Neural cell (in vitro differentiated cells): ENCODE measurements around the gene PAQR3. TPM values are rescaled to one million over a fixed set of nuclear protein-coding genes. Genes with fewer than 3 reads are reported as not detected.

ENCODE experiments used
- H2AFZ ChIP-seq: fragments of 200-600, 300-800 bp; sonication (generic), shearing (Covaris generic); 2 replicates; pipeline ENCODE4 v1.6.0; 2014; ENCODE audit warnings: low read depth, mild to moderate bottlenecking, antibody characterized with exemption, low read length, moderate library complexity
- H3F3A ChIP-seq: fragments of 200-600 bp; shearing (Covaris generic); 2 replicates; pipeline ENCODE4 v1.6.1; 2016; ENCODE audit warnings: mild to moderate bottlenecking, moderate library complexity, mixed read lengths, antibody characterized with exemption, low read length; ENCODE audit not compliant: insufficient read depth, poor library complexity, severe bottlenecking
- H3K27ac ChIP-seq: fragments of 200-600, 300-800 bp; sonication (generic), shearing (Covaris generic); 2 replicates; pipeline ENCODE4 v1.5.1; 2014; ENCODE audit warnings: mild to moderate bottlenecking, low read length, moderate library complexity
- H3K27me3 ChIP-seq: fragments of 300-800, 200-600 bp; sonication (generic), shearing (Covaris generic); 2 replicates; pipeline ENCODE4 v1.6.0; 2014; ENCODE audit warnings: mild to moderate bottlenecking, low read depth, low read length, moderate library complexity; ENCODE audit not compliant: insufficient read depth
- H3K36me3 ChIP-seq: fragments of 300-800, 200-600 bp; sonication (generic), shearing (Covaris generic); 2 replicates; pipeline ENCODE4 v1.5.1; 2014; ENCODE audit warnings: mild to moderate bottlenecking, antibody characterized with exemption, low read length, moderate library complexity; ENCODE audit not compliant: insufficient read depth
- H3K4me2 ChIP-seq: fragments of 300-800, 200-600 bp; sonication (generic), shearing (Covaris generic); 2 replicates; pipeline ENCODE4 v1.6.0; 2014; ENCODE audit warnings: mild to moderate bottlenecking, low read length
- H3K4me3 ChIP-seq: fragments of 300-800, 200-600 bp; sonication (generic), shearing (Covaris generic); 2 replicates; pipeline ENCODE4 v1.5.1; 2014; ENCODE audit warnings: mild to moderate bottlenecking, low read length, moderate library complexity
- H3K79me2 ChIP-seq: fragments of 200-600 bp; shearing (Covaris generic); replicated peaks from 2 replicates; pipeline ENCODE4 v1.6.0; 2014; ENCODE audit warnings: mild to moderate bottlenecking, low read length, moderate library complexity; ENCODE audit not compliant: insufficient read depth
- H3K9ac ChIP-seq: fragments of 300-800, 200-600 bp; sonication (generic), shearing (Covaris generic); 2 replicates; pipeline ENCODE4 v1.6.1; 2016; ENCODE audit warnings: mild to moderate bottlenecking, low read length, mixed read lengths
- H3K9me2 ChIP-seq: fragments of 200-600 bp; shearing (Covaris generic); 2 replicates; pipeline ENCODE4 v1.6.1; 2016; ENCODE audit warnings: mild to moderate bottlenecking, low read length, mixed read lengths; ENCODE audit not compliant: insufficient read depth
- H3K9me3 ChIP-seq: fragments of 200-600, 300-800 bp; sonication (generic), shearing (Covaris generic); 2 replicates; pipeline ENCODE4 v1.6.1; 2016; ENCODE audit warnings: mild to moderate bottlenecking, mixed run types, low read length, moderate library complexity, mixed read lengths
- H4K20me1 ChIP-seq: fragments of 200-600 bp; shearing (Covaris generic); 2 replicates; pipeline ENCODE4 v1.6.1; 2016; ENCODE audit warnings: mild to moderate bottlenecking, mixed run types; ENCODE audit not compliant: insufficient read depth
- EP300 ChIP-seq: fragments of 450-650 bp; conservative IDR thresholded peaks from 2 replicates; pipeline ENCODE4 v1.6.1; 2014; ENCODE audit warnings: antibody characterized with exemption, mild to moderate bottlenecking, moderate library complexity; ENCODE audit not compliant: poor library complexity, severe bottlenecking
- EZH2 ChIP-seq: fragments of 200-600, 300-800 bp; shearing (Covaris generic), sonication (generic); IDR thresholded peaks from 2 replicates; pipeline ENCODE4 v1.6.1; 2014; ENCODE audit warnings: antibody characterized with exemption, low read length, borderline replicate concordance, mild to moderate bottlenecking; ENCODE audit not compliant: insufficient read depth, poor library complexity, severe bottlenecking
- MXI1 ChIP-seq: fragments of 450-650 bp; conservative IDR thresholded peaks from 2 replicates; pipeline ENCODE4 v1.6.1; 2014; ENCODE audit warnings: antibody characterized with exemption, mild to moderate bottlenecking; ENCODE audit not compliant: poor library complexity, severe bottlenecking
- POLR2AphosphoS5 ChIP-seq: IDR thresholded peaks from 2 replicates; pipeline ENCODE4 v1.6.1; 2012
- RAD21 ChIP-seq: fragments of 450-650 bp; conservative IDR thresholded peaks from 2 replicates; pipeline ENCODE4 v1.6.1; 2014; ENCODE audit warnings: antibody characterized with exemption, mild to moderate bottlenecking, moderate library complexity
- SMC3 ChIP-seq: fragments of 450-650 bp; conservative IDR thresholded peaks from 2 replicates; pipeline ENCODE4 v1.6.1; 2014; ENCODE audit warnings: antibody characterized with exemption, mild to moderate bottlenecking, moderate library complexity; ENCODE audit not compliant: poor library complexity
- TAF1 ChIP-seq: IDR thresholded peaks from 2 replicates; pipeline ENCODE4 v1.6.1; 2012; ENCODE audit warnings: low read depth
- polyA plus RNA-seq: library from polyadenylated mRNA; depleted of rRNA; stranded (reverse); fragments of >200 nt; gene quantifications from 2 replicates; pipeline ENCODE4 v1.2.3, GENCODE V29; 2014
- TF ChIP-seq, protein P1 (sequence below): fragments of 450-650 bp; IDR thresholded peaks from 2 replicates; pipeline ENCODE4 v1.5.1; 2014; ENCODE audit warnings: antibody characterized with exemption, mild to moderate bottlenecking, moderate library complexity; ENCODE audit not compliant: poor library complexity, severe bottlenecking
- TF ChIP-seq, protein P2 (sequence below): IDR thresholded peaks from 2 replicates; pipeline ENCODE4 v1.6.1; 2012; ENCODE audit warnings: borderline replicate concordance

PAQR3 gene
- polyA plus RNA-seq, 1 donor from 2014 or later, result 123 TPM

DNA sequence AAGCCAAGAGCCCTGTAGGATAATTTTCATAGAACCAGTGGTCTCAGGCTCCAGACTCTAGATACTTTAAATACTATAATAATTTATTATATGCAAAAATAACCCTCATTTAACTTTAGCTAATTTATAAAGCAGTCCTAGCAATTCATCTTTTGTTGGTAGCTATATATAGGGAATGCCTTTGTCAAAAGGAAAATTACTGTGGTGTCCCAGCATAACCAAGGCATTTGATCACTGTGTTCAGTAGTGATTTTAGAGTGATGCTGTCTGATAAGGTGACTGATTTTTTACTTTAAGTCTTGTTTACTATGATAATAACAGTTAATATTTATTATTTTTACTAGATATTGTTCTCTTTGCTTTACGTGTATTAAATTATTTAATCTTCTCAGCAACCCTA lies 61.2 kb downstream of the PAQR3 start:
- H3K4me2 ChIP-seq, result no peak overlapping the region
- H2AFZ ChIP-seq, result no peak overlapping the region
- H3K9ac ChIP-seq, result no peak overlapping the region
- H3K36me3 ChIP-seq, result peaks cover 5% of the 10 kb centered on the region
- no peak overlapping the region for H3K27ac ChIP-seq
- H3K9me2 ChIP-seq, result no peaks in the 10 kb centered on the region
- H4K20me1 ChIP-seq, result no peaks in the 10 kb centered on the region
- H3K4me3 ChIP-seq, result no peak overlapping the region
- no peaks in the 10 kb centered on the region for H3K79me2 ChIP-seq
- TF ChIP-seq POLR2AphosphoS5, result no peak
- TF ChIP-seq EP300, result no peak
- TF ChIP-seq EZH2, result no peak
- no peak for TF ChIP-seq RAD21
- TF ChIP-seq MXI1, result no peak
- no peak for TF ChIP-seq SMC3
- no peak for TF ChIP-seq TAF1
- TF ChIP-seq, protein P1, sequence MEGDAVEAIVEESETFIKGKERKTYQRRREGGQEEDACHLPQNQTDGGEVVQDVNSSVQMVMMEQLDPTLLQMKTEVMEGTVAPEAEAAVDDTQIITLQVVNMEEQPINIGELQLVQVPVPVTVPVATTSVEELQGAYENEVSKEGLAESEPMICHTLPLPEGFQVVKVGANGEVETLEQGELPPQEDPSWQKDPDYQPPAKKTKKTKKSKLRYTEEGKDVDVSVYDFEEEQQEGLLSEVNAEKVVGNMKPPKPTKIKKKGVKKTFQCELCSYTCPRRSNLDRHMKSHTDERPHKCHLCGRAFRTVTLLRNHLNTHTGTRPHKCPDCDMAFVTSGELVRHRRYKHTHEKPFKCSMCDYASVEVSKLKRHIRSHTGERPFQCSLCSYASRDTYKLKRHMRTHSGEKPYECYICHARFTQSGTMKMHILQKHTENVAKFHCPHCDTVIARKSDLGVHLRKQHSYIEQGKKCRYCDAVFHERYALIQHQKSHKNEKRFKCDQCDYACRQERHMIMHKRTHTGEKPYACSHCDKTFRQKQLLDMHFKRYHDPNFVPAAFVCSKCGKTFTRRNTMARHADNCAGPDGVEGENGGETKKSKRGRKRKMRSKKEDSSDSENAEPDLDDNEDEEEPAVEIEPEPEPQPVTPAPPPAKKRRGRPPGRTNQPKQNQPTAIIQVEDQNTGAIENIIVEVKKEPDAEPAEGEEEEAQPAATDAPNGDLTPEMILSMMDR, result no peak
- TF ChIP-seq, protein P2, sequence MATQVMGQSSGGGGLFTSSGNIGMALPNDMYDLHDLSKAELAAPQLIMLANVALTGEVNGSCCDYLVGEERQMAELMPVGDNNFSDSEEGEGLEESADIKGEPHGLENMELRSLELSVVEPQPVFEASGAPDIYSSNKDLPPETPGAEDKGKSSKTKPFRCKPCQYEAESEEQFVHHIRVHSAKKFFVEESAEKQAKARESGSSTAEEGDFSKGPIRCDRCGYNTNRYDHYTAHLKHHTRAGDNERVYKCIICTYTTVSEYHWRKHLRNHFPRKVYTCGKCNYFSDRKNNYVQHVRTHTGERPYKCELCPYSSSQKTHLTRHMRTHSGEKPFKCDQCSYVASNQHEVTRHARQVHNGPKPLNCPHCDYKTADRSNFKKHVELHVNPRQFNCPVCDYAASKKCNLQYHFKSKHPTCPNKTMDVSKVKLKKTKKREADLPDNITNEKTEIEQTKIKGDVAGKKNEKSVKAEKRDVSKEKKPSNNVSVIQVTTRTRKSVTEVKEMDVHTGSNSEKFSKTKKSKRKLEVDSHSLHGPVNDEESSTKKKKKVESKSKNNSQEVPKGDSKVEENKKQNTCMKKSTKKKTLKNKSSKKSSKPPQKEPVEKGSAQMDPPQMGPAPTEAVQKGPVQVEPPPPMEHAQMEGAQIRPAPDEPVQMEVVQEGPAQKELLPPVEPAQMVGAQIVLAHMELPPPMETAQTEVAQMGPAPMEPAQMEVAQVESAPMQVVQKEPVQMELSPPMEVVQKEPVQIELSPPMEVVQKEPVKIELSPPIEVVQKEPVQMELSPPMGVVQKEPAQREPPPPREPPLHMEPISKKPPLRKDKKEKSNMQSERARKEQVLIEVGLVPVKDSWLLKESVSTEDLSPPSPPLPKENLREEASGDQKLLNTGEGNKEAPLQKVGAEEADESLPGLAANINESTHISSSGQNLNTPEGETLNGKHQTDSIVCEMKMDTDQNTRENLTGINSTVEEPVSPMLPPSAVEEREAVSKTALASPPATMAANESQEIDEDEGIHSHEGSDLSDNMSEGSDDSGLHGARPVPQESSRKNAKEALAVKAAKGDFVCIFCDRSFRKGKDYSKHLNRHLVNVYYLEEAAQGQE, result no peak
- H3F3A ChIP-seq, result no peaks in the 10 kb centered on the region
- no peaks in the 10 kb centered on the region for H3K9me3 ChIP-seq
- H3K27me3 ChIP-seq, result no peaks in the 10 kb centered on the region

DNA sequence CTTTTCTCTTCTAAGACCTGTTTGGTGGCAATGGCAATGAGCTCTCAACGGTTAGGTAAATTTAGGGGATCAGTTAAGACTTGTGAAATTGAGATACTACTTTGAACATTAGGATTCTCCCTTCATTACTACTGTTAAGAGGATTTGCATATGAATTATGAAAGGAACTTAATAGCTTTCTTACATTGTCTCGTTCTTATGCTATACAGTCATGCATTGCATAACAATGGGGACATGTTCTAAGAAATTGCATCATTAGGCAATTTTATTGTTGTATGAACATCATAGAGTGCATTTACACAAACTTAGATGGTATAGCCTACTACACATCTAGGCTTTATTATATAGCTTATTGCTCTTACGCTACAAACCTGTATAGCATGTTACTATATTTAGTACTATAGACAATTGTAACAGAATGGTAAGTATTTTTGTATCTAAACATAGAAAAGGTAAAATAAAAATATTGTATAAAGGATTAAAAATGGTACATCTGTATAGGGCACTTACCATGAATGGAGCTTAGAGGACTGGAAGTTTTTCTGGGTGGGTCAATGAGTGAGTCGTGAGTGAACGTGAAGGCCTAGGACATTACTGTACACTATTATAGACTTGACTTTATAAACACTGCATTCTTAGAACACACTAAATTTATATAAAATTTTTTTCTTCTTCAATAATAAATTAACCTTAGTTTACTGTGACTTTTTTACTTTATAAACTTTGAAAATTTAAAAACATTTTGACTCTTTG lies 62.5 kb downstream of the PAQR3 start:
- no peak overlapping the region for H3K27ac ChIP-seq
- H3K9me2 ChIP-seq, result no peaks in the 10 kb centered on the region
- H3F3A ChIP-seq, result no peaks in the 10 kb centered on the region
- H4K20me1 ChIP-seq, result no peaks in the 10 kb centered on the region
- no peak overlapping the region for H3K9ac ChIP-seq
- no peak overlapping the region for H2AFZ ChIP-seq
- TF ChIP-seq EZH2, result no peak
- no peak for TF ChIP-seq SMC3
- TF ChIP-seq, protein P2, result no peak
- no peak for TF ChIP-seq RAD21
- TF ChIP-seq, protein P1, result no peak
- no peak for TF ChIP-seq MXI1
- TF ChIP-seq POLR2AphosphoS5, result no peak
- no peak for TF ChIP-seq TAF1
- TF ChIP-seq EP300, result no peak
- no peak overlapping the region for H3K4me3 ChIP-seq
- H3K9me3 ChIP-seq, result no peaks in the 10 kb centered on the region
- H3K27me3 ChIP-seq, result no peaks in the 10 kb centered on the region
- H3K4me2 ChIP-seq, result no peak overlapping the region
- peaks cover 8% of the 10 kb centered on the region for H3K36me3 ChIP-seq
- no peaks in the 10 kb centered on the region for H3K79me2 ChIP-seq
